Mucosa of stomach (tissue), 1 donor: ENCODE results near the gene ZNF729.
"Not testable (repeated sequence)": the region's sequence is repeated elsewhere in the genome, so short reads cannot be mapped to it uniquely, and the experiment has no call there.

Experiments used
- H3K27me3 ChIP-seq: one replicate; pipeline ENCODE4 v1.7.0; 2013; ENCODE audit warnings: mild to moderate bottlenecking, low read length; ENCODE audit not compliant: control insufficient read depth, insufficient read depth
- H3K36me3 ChIP-seq: one replicate; pipeline ENCODE4 v1.7.0; 2013; ENCODE audit warnings: low read length; ENCODE audit not compliant: control insufficient read depth, insufficient read depth
- H3K4me1 ChIP-seq: one replicate; pipeline ENCODE4 v1.7.0; 2013; ENCODE audit warnings: mild to moderate bottlenecking, low read length; ENCODE audit not compliant: control insufficient read depth, insufficient read depth
- H3K4me3 ChIP-seq: one replicate; pipeline ENCODE4 v1.7.0; 2013; ENCODE audit warnings: low read length
- H3K9ac ChIP-seq: one replicate; pipeline ENCODE4 v1.7.0; 2013; ENCODE audit warnings: mild to moderate bottlenecking, low read length, moderate library complexity
- H3K9me3 ChIP-seq: one replicate; pipeline ENCODE4 v1.7.0; 2013; ENCODE audit warnings: mild to moderate bottlenecking, low read length, moderate library complexity; ENCODE audit not compliant: control insufficient read depth
- donor health status: Pancreatic carcinoma.

Gene ZNF729

GRCh38 chr19:22286151-22286810 is at the start of gene ZNF729:
ZNF729 (plus strand) TSS chr19:22286441; CDS start chr19:22286526, 85 bp downstream.
- Histone ChIP-seq H3K4me3 (no peak within 1 kb of the TSS), H3K9me3 (no peaks in the 10 kb centered on the region)

GRCh38 chr19:22256856-22257255 is 29.4 kb upstream of the ZNF729 start:
- Histone ChIP-seq H3K4me3 (no peak overlapping the region), H3K9ac (no peak overlapping the region), H3K4me1 (no peaks in the 10 kb centered on the region), H3K9me3 (peaks cover 5% of the 10 kb centered on the region), H3K36me3 (no peaks in the 10 kb centered on the region), H3K27me3 (no peaks in the 10 kb centered on the region)

More at GRCh38 chr19:22286151-22286810, at the start of gene ZNF729:
- Histone ChIP-seq H3K9ac (no peak within 1 kb of the TSS), H3K27me3 (no peaks in the 10 kb centered on the region), H3K4me1 (no peaks in the 10 kb centered on the region), H3K36me3 (no peaks in the 10 kb centered on the region)

GRCh38 chr19:22257381-22257780 is 28.9 kb upstream of the ZNF729 start:
- H3K4me3 ChIP-seq, result no peak overlapping the region
- peaks cover 5% of the 10 kb centered on the region for H3K9me3 ChIP-seq
- no peak overlapping the region for H3K9ac ChIP-seq
- H3K4me1 ChIP-seq, result no peaks in the 10 kb centered on the region
- H3K27me3 ChIP-seq, result no peaks in the 10 kb centered on the region
- no peaks in the 10 kb centered on the region for H3K36me3 ChIP-seq

DNA sequence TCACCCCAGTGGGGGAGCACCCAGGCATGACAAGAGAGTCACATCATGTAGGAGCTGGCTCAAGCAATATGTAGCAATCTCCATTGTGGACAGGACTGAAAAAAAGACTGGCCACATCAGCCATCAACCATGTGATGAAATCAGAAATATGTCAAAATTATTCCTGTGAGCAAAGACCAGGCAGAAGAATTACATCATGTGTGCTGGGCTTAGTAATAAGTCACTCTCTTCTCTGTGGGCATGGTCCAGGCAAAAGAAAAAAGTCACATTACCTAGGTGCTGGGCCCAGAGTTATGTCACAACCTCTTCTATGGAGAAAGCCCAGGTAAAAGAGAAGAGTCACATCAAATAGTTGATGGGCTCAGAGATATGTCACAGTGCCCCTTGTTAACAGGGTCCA is 28.3 kb upstream of the ZNF729 start:
- no peak overlapping the region for H3K4me3 ChIP-seq
- H3K27me3 ChIP-seq, result no peaks in the 10 kb centered on the region
- no peak overlapping the region for H3K9ac ChIP-seq
- peaks cover 5% of the 10 kb centered on the region for H3K9me3 ChIP-seq
- no peaks in the 10 kb centered on the region for H3K36me3 ChIP-seq
- no peaks in the 10 kb centered on the region for H3K4me1 ChIP-seq

DNA sequence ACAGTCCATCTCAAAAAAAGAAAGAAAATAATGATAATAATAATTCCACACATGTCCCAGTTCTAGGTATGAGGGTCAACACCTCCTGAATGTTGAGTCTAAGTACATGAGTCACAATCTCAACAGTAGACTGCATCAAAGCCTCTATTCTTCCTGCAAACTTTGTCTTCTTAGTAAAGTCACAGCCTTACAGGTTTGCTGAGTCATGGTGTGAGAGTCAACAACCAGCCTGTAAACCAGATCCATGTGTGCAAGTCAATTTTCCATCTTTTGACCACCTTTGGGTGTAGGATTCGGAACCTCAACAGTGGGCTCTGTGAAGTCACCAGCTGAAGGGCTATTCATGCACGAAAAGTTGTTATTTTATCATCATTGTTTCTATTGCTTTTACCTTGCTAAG is 25.7 kb upstream of the ZNF729 start:
- H3K4me1 ChIP-seq, result no peaks in the 10 kb centered on the region
- no peaks in the 10 kb centered on the region for H3K36me3 ChIP-seq
- peaks cover 5% of the 10 kb centered on the region for H3K9me3 ChIP-seq
- no peaks in the 10 kb centered on the region for H3K27me3 ChIP-seq
- H3K4me3 ChIP-seq, result no peak overlapping the region
- no peak overlapping the region for H3K9ac ChIP-seq

DNA sequence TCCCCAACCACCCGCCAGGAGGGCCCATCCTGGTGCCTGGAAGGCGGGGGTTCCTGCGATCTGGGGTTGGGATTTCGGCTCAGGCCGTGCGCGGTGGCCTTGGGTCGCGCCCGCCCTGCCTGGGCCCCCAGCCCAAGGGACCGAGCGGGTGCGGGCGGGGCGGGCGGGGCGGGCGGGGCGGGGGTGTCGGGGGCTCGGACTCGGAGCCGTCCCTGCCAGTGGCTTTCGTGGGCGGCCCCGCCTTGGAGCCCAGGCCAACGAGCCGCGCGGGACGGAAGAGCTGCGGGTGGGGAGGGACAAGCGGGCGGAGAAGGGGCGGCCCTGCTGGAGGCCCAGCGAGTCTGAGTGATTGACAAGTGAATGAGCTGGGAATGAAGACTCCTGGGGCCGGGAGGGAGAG is 24.6 kb upstream of the ZNF729 start:
- Histone ChIP-seq H3K27me3 (no peaks in the 10 kb centered on the region), H3K9me3 (peaks cover 1% of the 10 kb centered on the region), H3K4me3 (no peak overlapping the region)

DNA sequence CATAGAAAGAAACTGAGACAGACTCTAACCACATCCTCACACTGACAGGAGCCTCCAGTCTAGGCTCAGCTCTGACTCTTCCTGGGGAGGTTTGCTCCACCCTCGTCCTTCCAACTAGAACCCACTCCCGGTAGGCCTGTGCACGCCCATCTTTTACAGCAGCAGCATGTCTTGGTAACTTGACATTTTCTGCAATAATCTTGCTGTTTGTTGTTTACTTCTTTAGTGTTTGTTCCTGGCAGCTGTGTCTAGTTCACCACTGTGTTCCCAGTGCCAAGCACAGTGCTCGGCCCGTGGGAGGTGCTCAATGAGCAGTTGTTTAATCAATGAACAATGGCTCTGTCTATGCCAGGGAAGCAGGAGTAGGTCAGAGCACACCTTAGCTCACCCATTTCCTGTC is 23.1 kb upstream of the ZNF729 start:
- no peaks in the 10 kb centered on the region for H3K4me1 ChIP-seq
- H3K27me3 ChIP-seq, result no peaks in the 10 kb centered on the region
- H3K9me3 ChIP-seq, result no peaks in the 10 kb centered on the region
- no peaks in the 10 kb centered on the region for H3K36me3 ChIP-seq
- H3K9ac ChIP-seq, result no peak overlapping the region
- H3K4me3 ChIP-seq, result no peak overlapping the region

More for the DNA sequence above, 24.6 kb upstream of the ZNF729 start:
- H3K36me3 ChIP-seq, result no peaks in the 10 kb centered on the region
- no peaks in the 10 kb centered on the region for H3K4me1 ChIP-seq
- no peak overlapping the region for H3K9ac ChIP-seq

DNA sequence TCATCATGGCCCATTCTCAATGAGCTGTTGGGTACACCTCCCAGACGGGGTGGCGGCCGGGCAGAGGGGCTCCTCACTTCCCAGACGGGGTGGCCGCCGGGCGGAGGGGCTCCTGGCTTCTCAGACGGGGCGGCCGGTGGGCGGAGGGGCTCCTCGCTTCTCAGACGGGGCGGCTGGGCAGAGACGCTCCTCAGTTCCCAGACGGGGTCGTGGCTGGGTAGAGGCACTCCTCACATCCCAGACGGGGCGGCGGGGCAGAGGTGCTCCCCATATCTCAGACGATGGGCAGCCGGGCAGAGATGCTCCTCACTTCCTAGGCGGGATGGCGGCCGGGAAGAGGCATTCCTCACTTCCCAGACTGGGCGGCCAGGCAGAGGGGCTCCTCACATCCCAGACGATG is 35.3 kb downstream of the ZNF729 start:
- H3K27me3 ChIP-seq, H3K4me1 ChIP-seq, H3K4me3 ChIP-seq, H3K9me3 ChIP-seq, H3K9ac ChIP-seq, H3K36me3 ChIP-seq: not testable (repeated sequence)

DNA sequence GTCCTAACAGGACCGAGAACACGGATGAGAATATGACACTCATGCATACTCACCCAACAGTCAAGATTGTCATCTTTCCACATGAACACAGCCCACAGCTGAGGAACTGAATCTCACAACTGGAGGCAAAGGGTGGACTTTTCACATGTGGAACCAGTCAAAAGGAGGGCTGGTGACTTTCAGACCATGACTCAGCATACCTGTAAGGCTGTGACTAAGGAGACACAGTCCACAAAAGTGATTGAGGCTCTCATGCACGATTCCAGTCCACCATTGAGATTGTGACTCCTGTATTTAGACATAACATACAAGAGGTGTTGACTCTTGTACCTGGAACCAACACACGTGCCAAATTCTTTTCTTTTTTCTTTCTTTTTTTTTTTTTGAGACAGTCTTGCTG is 40.0 kb downstream of the ZNF729 start:
- Histone ChIP-seq H3K9ac (no peak overlapping the region), H3K4me3 (no peak overlapping the region), H3K27me3 (no peaks in the 10 kb centered on the region), H3K9me3 (no peaks in the 10 kb centered on the region), H3K36me3 (no peaks in the 10 kb centered on the region), H3K4me1 (no peaks in the 10 kb centered on the region)

DNA sequence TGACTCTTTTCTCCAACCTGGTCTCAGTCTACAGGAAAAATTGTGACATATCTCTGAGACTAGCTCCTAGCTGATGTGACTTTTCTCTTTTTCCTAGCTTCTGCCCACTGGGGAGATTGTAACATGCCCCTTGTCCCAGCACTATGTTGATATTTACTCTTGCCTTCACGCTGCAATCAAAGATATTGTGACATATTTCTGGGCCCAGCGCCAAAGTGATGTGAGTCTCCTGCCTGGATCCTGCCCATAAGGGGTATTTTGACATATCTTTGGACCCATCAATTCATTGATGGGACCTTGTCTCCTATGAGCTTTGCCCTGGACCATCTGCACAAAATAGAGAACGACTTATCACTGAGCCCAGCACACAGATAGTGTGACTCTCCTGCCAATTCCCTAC is 41.1 kb downstream of the ZNF729 start:
- H3K27me3 ChIP-seq, result no peaks in the 10 kb centered on the region
- H3K4me3 ChIP-seq, result no peak overlapping the region
- no peak overlapping the region for H3K9ac ChIP-seq
- H3K4me1 ChIP-seq, result no peaks in the 10 kb centered on the region
- H3K36me3 ChIP-seq, result no peaks in the 10 kb centered on the region
- H3K9me3 ChIP-seq, result no peaks in the 10 kb centered on the region

- Histone ChIP-seq H3K27me3 (no peaks in the 10 kb centered on the region), H3K9ac (no peak overlapping the region), H3K4me1 (no peaks in the 10 kb centered on the region), H3K4me3 (no peak overlapping the region), H3K36me3 (no peaks in the 10 kb centered on the region), H3K9me3 (no peaks in the 10 kb centered on the region)
These were observed 45.3 kb downstream of the ZNF729 start for GRCh38 chr19:22331521-22331920.

GRCh38 chr19:22332924-22333323 is 46.7 kb downstream of the ZNF729 start:
- H3K36me3 ChIP-seq, result no peaks in the 10 kb centered on the region
- no peaks in the 10 kb centered on the region for H3K4me1 ChIP-seq
- H3K4me3 ChIP-seq, result no peak overlapping the region
- no peak overlapping the region for H3K9ac ChIP-seq
- H3K9me3 ChIP-seq, result no peaks in the 10 kb centered on the region
- no peaks in the 10 kb centered on the region for H3K27me3 ChIP-seq

DNA sequence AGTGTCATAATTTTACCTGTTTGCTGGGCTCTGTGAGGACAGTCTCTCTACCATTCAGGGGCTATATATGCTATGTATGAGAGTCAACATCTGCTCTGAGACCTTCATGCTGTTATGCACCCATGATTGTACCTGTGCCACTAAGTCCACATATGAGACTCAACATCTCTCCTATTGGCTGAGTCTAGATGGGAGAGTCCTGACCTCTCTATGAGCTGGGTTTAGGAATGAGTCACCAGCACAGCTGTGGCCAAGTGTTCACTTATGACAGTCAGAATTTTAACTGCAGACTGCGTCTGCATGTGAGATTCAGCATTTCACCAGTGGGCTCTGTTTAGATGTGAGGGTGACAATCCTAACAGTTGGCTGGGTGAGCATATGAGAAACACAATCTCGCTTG is 49.5 kb downstream of the ZNF729 start:
- no peaks in the 10 kb centered on the region for H3K9me3 ChIP-seq
- H3K9ac ChIP-seq, result no peak overlapping the region
- H3K4me3 ChIP-seq, result no peak overlapping the region
- no peaks in the 10 kb centered on the region for H3K4me1 ChIP-seq
- no peaks in the 10 kb centered on the region for H3K36me3 ChIP-seq
- no peaks in the 10 kb centered on the region for H3K27me3 ChIP-seq
